Loucy (cell line): ENCODE data around the gene NEMP2.

Experiments
- H2AFZ ChIP-seq: fragments of 200-600 bp; sonication (generic); 2 replicates; pipeline ENCODE4 v1.6.0; 2016; ENCODE audit warnings: antibody characterized with exemption, mild to moderate bottlenecking, low read length, moderate library complexity
- H3F3A ChIP-seq: fragments of 200-600 bp; 2 replicates; pipeline ENCODE4 v1.6.0; 2016; ENCODE audit warnings: antibody characterized with exemption, low read depth, mild to moderate bottlenecking
- H3K27me3 ChIP-seq: fragments of 200-600 bp; sonication (generic); 2 replicates; pipeline ENCODE4 v1.6.1; 2014; ENCODE audit warnings: low read length, mild to moderate bottlenecking; ENCODE audit not compliant: insufficient read depth, poor library complexity, severe bottlenecking
- H3K36me3 ChIP-seq: fragments of 200-600 bp; sonication (generic); 2 replicates; pipeline ENCODE4 v1.6.1; 2016; ENCODE audit warnings: low read length; ENCODE audit not compliant: insufficient read depth
- H3K4me1 ChIP-seq: fragments of 200-600 bp; sonication (generic); 2 replicates; pipeline ENCODE4 v1.5.1; 2014; ENCODE audit warnings: low read length, mild to moderate bottlenecking; ENCODE audit not compliant: insufficient read depth, poor library complexity, severe bottlenecking
- H3K4me2 ChIP-seq: fragments of 200-600 bp; sonication (generic); 2 replicates; pipeline ENCODE4 v1.6.0; 2014; ENCODE audit warnings: antibody characterized with exemption, low read length, low read depth, mild to moderate bottlenecking; ENCODE audit not compliant: poor library complexity, severe bottlenecking
- H3K4me3 ChIP-seq: fragments of 200-600 bp; sonication (generic); 2 replicates; pipeline ENCODE4 v1.5.1; 2014; ENCODE audit warnings: low read length, mild to moderate bottlenecking, mixed read lengths; ENCODE audit not compliant: poor library complexity, severe bottlenecking
- H3K79me2 ChIP-seq: fragments of 200-600 bp; sonication (generic); 2 replicates; pipeline ENCODE4 v1.6.1; 2014; ENCODE audit warnings: low read length; ENCODE audit not compliant: insufficient read depth
- H3K9ac ChIP-seq: fragments of 200-600 bp; sonication (generic); 2 replicates; pipeline ENCODE4 v1.6.0; 2014; ENCODE audit warnings: mild to moderate bottlenecking, low read depth, low read length, moderate library complexity; ENCODE audit not compliant: poor library complexity, severe bottlenecking
- H3K9me2 ChIP-seq: fragments of 200-600 bp; sonication (generic); replicated peaks from 2 replicates; pipeline ENCODE4 v1.6.1; 2016; ENCODE audit warnings: low read depth, low read length, mixed read lengths
- H3K9me3 ChIP-seq: fragments of 200-600 bp; sonication (generic); 2 replicates; pipeline ENCODE4 v1.6.1; 2014; ENCODE audit warnings: mild to moderate bottlenecking, antibody characterized with exemption, low read length, low read depth; ENCODE audit not compliant: insufficient read depth
- H4K20me1 ChIP-seq: fragments of 200-600 bp; sonication (generic); 2 replicates; pipeline ENCODE4 v1.6.0; 2014; ENCODE audit warnings: antibody characterized with exemption, low read length, mild to moderate bottlenecking; ENCODE audit not compliant: insufficient read depth, poor library complexity, severe bottlenecking
- CTCF ChIP-seq: fragments of 200-600 bp; sonication (generic); conservative IDR thresholded peaks from 2 replicates; pipeline ENCODE4 v1.5.1; 2014; ENCODE audit warnings: mild to moderate bottlenecking, antibody characterized with exemption, low read length
- EZH2phosphoT487 ChIP-seq: fragments of 200-600 bp; IDR thresholded peaks from 2 replicates; pipeline ENCODE4 v1.6.1; 2018; ENCODE audit warnings: antibody characterized with exemption, mild to moderate bottlenecking, moderate library complexity, borderline replicate concordance

NEMP2 gene

GRCh38 chr2:190458352-190459107 lies 76.0 kb downstream of the NEMP2 start:
- peaks cover 5% of the 10 kb centered on the region for H3K4me1 ChIP-seq
- H3K4me2 ChIP-seq: no peak overlapping the region
- no peak overlapping the region for H3K4me3 ChIP-seq
- TF ChIP-seq CTCF (no peak), EZH2phosphoT487 (no peak)
- H3K9ac ChIP-seq: no peak overlapping the region
- H2AFZ ChIP-seq: no peak overlapping the region
- no peaks in the 10 kb centered on the region for H4K20me1 ChIP-seq
- H3F3A ChIP-seq: no peaks in the 10 kb centered on the region
- H3K9me2 ChIP-seq: no peaks in the 10 kb centered on the region
- H3K36me3 ChIP-seq: peaks cover 4% of the 10 kb centered on the region; the same call in 1 of the 2 replicates
- peaks cover 21% of the 10 kb centered on the region for H3K79me2 ChIP-seq
- H3K27me3 ChIP-seq: no peaks in the 10 kb centered on the region
- H3K9me3 ChIP-seq: no peaks in the 10 kb centered on the region

GRCh38 chr2:190457256-190457655 lies 77.3 kb downstream of the NEMP2 start:
- peaks cover 17% of the 10 kb centered on the region for H3K79me2 ChIP-seq
- no peaks in the 10 kb centered on the region for H4K20me1 ChIP-seq
- H3K27me3 ChIP-seq: no peaks in the 10 kb centered on the region
- TF ChIP-seq CTCF (no peak), EZH2phosphoT487 (no peak)
- no peak overlapping the region for H3K9ac ChIP-seq
- no peaks in the 10 kb centered on the region for H3F3A ChIP-seq
- H3K4me1 ChIP-seq: peaks cover 5% of the 10 kb centered on the region
- H3K4me3 ChIP-seq: no peak overlapping the region
- no peaks in the 10 kb centered on the region for H3K9me3 ChIP-seq
- H3K4me2 ChIP-seq: no peak overlapping the region
- no peak overlapping the region for H2AFZ ChIP-seq
- peaks cover 4% of the 10 kb centered on the region; the same call in 1 of the 2 replicates for H3K36me3 ChIP-seq
- no peaks in the 10 kb centered on the region for H3K9me2 ChIP-seq

- Histone ChIP-seq H3K4me1 (peaks cover 5% of the 10 kb centered on the region), H3K4me3 (no peak overlapping the region), H3K4me2 (no peak overlapping the region), H3K36me3 (peaks cover 4% of the 10 kb centered on the region; the same call in 1 of the 2 replicates), H4K20me1 (no peaks in the 10 kb centered on the region), H3K9me3 (no peaks in the 10 kb centered on the region), H3K27me3 (no peaks in the 10 kb centered on the region), H3K9ac (no peak overlapping the region), H2AFZ (no peak overlapping the region), H3K9me2 (no peaks in the 10 kb centered on the region), H3K79me2 (peaks cover 15% of the 10 kb centered on the region), H3F3A (no peaks in the 10 kb centered on the region)
- TF ChIP-seq EZH2phosphoT487 (no peak), CTCF (no peak)
These were observed 77.7 kb downstream of the NEMP2 start for GRCh38 chr2:190456833-190457232.
